Putamen (tissue), 1 donor: ENCODE measurements around the gene NRBP1.

Source experiments
- DNase-seq: peaks from one replicate; pipeline ENCODE4 v3.0.0-alpha.2; 2016; ENCODE audit warnings: low spot score

Gene NRBP1

GRCh38 chr2:27428213-27428977, at the start of gene NRBP1:
NRBP1 (plus strand) TSS chr2:27428631; CDS start chr2:27433274, 4,643 bp downstream.
- peak; percentile 94 for DNase-seq

DNA sequence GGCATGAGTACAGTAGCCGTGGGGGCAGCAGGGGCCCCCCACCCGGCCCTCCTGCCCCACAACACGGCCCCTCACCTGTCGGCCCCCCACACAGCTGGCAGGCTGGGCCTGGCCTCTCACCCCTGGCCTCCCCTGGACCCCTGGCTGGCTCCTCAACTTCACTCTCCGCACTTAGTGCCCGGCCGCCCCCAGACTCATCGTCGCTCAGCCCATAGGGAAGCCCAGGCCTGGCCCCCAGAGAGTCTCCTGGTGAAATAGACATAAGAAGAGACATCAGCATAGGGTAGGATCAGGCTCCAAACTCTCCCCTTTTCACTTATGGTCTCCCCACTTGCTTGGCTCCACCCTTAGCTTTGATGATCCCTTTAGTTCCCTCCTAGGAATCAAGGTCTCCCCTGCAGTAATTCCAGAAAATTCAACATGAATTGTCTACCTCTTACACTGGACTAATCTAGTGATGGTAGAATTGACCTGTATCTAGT, 49.6 kb upstream of the NRBP1 start:
- no peak for DNase-seq

- DNase-seq = no peak
Observed at GRCh38 chr2:27379383-27379835, 49.0 kb upstream of the NRBP1 start.

DNA sequence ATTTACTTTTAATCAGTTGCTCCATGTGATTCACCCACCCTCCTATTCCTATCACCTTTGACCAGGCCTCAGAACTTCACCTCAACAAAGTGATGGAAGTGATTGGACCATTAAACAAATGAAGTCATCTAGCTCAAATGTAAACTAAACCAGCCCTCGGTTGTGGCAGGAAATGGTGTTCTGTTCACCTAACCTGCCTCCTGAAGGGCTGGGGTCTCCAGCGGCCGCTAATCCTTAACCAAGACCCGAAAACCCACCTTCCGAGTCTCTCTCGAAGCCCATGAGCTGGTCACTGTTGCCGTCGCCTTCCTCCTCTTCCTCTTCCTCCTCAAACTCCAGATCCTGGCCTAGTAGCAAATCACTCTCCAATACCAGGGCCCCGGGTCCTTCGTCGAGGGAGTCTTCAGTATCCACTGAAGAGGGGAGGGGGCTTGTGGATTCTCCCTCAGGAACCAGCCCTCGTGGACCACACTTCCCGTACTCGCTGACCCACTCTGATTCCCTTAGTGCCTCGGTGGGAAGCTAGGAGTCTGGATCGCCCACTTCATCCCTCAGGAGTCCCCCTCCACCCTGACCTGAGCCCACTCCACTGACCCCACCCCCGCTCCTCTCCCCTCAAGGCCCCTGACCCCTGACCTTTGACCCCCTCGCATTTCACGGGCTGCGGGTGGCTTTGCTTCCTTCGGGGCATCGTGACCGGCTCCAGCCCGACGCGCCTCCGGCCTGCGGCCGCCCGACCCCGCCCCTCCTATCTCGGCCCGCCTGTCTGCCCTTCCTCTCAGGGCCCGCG, 48.4 kb upstream of the NRBP1 start:
- DNase-seq = peak; percentile 72

DNA sequence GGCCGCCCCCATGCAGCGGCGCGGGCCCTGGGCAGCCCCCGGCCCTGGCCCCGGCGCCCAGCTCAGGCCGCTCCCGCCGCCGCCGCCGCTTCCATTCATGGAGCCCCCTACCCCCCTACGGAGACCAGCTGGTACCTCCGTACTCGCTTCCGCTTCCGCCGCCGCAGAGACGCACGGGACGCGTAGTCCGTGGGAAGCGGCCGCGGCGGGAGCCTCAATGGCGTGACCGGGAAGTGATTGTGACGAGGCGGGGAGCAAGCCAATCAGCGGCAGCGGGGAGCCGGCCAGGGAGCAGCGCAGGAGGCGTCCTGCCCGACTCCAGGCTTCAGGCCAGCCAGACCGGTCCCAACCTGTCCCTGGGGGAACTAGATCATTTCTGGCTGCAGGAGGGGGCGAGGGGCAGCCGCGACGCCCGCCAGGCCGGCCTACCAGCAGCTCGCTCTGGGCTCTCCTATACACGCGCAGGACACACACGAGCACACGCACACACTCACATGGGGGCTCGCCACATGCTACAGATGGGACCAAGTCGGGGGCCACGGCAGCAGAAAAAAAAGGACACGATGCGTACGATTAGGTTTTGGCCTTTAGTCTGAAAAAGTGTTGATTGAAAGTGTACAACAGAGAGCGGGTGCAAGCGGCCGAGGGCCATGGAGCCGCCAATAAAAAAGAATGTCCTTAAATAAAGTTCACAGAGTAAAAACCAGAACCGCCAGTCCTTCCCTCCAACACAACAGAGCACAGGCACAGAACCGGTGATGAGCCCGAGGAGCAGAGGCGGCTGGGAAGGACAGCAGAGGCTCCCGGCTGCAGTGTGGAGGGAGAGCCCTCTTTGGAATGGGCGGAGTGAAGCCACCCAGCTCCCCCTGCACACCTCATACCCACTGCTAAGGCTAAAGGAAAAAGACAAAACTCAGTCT, 47.5 kb upstream of the NRBP1 start, which contains the start of gene ZNF513:
ZNF513 (minus strand) TSS at position 109 of the 920 bp plus-strand sequence. CDS start 208 bp downstream, outside the sequence.
- peak; percentile 97 for DNase-seq

DNA sequence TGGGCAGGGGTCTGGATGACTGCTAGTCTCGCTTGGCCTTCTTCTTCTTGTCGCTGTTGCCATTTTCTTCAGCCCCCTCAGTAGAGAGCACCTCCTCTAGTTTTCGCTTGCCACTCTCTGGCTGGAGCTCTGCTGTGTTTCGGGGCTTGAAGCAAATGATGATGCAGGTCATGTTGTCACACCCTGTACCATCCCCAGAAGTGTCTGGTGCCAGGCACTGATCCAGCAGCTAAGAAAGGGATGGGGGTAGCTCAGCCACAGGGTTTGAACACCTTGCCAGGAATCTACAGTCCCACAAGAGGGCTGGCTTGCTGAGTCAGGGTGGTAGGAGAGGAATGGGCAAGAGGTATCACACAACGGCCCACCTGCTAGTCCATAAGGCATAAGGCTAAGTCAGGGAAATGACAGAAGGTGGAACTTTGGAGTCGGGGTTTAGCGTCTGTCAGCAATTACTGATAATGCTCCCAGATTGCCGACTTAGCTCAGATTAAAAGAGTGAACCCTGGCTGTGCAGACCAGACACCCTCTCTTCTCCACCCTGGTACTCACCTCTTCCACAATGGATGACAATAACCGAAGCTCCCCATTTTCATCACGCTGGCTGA, 46.8 kb upstream of the NRBP1 start:
- DNase-seq = no peak

DNA sequence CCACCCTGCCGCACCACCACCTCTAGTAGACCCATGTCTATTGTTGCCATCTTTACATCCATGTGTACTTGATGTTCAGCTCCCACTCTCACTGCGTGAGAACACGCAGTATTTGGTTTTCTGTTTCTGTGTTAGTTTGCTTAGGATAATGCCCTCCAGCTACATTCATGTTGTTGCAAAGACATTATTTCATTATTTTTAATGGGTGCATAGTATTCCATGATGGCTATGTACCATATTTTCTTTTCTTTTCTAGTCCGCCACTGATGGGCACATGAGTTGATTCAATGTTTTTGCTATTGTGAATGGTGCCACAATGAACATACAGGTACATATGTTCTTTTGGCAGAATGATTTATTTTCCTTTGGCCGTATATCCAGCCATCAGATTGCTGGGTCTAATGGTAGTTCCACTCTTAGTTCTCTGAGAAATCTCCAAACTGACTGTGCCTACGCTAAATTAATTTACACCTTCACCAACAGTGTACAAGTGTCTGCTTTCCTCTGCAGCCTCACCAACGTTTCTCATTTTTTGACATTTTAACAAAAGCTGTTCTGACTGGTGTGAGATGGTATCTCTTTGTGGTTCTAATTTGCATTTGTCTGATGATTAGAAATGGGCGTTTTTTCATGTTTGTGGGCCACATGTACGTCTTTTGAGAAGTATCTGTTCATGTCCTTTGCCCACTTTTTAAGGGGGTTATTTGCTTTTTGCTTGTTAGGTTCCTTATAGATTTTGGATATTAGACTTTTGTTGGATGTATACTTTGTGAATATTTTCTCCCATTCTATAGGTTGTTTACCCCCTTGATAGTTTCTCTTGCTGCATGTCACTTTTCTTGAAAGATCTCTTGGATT, 37.4 kb upstream of the NRBP1 start:
- DNase-seq = no peak

DNA sequence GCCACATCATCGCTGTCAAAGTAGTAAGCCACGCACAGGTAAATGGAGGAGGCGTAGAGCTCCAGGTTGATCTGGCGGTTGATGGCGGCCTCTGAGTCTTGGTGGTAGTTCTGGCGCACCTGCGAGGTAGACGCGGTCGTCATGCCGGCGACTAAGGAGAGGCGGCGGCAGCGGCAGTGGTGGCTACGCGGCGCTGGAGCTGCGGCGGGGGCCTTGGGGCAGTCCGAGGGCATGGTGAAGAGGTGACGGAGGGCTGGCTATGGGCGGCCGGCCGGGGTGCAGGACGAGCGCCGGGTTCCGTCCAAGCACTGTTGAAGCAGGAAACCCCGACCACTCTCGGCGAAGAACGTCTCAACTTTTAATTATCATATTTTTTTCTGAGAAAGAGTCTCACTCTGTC, 35.2 kb upstream of the NRBP1 start:
- no peak for DNase-seq

GRCh38 chr2:27398962-27399361, 29.5 kb upstream of the NRBP1 start:
- no peak for DNase-seq

DNA sequence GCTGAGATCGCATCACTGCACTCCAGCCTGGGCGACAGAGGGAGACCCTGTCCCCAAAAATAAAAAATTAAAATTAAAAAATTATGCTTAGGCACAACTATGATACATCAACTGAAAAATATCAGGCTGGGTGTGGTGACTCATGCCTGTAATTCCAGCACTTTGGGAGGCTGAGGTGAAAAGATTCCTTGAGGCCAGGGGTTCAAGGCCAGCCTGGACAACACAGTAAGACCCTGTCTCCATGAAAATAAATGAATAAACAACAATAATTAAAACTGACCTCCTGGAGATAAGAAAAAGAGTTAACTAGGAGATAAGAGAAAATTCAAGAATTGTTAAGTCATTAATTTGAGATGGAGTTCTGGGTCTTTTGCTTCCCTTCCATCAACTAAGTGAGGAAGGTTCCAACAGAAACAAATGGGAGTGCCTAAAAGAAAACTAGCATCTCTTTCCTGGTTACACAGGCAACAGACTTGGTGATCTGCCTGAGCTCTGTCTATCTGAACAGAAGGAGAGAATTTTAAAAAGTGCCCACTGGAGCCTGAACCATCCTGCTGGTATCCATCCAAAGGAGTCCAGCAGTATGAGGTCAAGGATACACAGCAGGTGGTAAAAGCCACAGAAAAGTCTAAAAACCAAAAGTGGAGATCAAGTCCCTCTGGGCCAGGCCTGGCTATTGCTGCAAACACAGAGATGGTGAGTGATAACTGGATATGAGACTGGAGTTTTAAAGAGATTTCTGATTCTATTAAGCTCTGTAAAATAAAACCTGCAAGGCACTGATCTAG, 27.9 kb upstream of the NRBP1 start:
- no peak for DNase-seq

- DNase-seq = no peak
Observed at GRCh38 chr2:27407798-27408491, 20.5 kb upstream of the NRBP1 start.

- DNase-seq = no peak
Observed at GRCh38 chr2:27408601-27409320, 19.7 kb upstream of the NRBP1 start.

- peak; percentile 94 for DNase-seq
Observed at GRCh38 chr2:27409321-27410073, 18.9 kb upstream of the NRBP1 start, which contains the start of gene PPM1G. PPM1G (minus strand) TSS chr2:27409591; CDS start chr2:27409422, 169 bp downstream.

DNA sequence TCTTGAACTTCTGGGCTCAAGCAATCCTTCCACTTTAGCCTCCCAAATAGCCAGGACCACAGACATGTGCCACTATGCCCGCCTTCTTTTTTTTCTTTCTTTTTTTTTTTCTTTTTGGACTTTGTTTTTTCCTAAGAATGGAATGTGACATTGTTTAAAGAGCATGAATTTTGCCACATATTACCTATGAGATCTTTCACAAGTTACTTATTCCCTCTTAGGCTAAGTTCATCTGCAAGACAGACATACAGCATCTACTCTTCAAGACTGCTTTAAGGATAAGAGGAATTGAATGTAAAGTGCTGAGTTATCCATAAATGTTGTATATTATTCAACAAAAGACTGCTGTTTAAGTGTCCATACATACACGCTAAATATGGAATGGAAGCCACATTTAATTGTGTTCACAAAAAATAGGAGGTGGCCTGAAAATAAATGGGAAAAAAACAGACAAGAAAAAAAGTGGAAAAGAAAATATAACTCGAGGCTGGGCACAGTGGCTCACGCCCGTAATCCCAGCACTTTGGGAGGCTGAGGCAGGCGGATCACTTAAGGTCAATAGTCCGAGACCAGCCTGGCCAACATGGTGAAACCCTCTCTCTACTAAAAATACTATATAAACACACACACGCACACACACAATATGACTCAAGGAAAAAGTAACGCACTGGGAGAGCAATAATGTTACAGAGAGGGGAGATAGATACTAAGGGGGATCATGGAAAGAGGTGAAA, 15.8 kb upstream of the NRBP1 start:
- no peak for DNase-seq

DNA sequence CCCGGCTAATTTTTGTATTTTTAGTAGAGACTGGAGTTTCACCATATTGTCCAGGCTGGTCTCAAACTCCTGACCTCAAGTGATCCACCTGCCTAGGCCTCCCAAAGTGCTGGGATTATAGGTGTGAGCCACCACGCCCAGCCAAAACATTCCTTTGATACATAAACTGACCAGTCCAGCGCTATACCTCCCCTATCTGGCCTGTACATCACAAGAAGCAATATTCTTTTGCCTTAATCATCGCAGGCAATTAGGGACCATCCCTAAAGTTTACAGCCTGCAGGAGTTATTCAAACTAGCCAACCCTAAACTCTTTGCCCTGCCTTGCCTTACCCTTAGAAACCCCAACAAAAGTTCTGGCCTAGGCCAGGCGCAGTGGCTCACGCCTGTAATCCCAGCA, 12.3 kb upstream of the NRBP1 start:
- no peak for DNase-seq

GRCh38 chr2:27420996-27421395, 7.4 kb upstream of the NRBP1 start:
- no peak for DNase-seq
